HepG2 (cell line): ENCODE data around the gene NUTF2. TPM values are rescaled to one million over a fixed set of nuclear protein-coding genes. Genes with fewer than 3 reads are reported as not detected.
A peak's percentile ranks its signal among the peaks of the same experiment; 100 is the strongest.

Experiments
- CREM ChIP-seq, 2 experiments: sonication (generic) in 1 of 2; formaldehyde crosslinking in 1 of 2; IDR thresholded peaks; 2 replicates each; pipeline versions ENCODE4 v1.4.0 to v1.6.1; 2016 to 2020; ENCODE audit warnings: antibody characterized with exemption in 1 of 2, mild to moderate bottlenecking in 1 of 2, missing genetic modification reagents in 1 of 2
- E2F1 ChIP-seq: sonication (generic); formaldehyde crosslinking; IDR thresholded peaks from 2 replicates; pipeline ENCODE4 v1.5.0; 2020; ENCODE audit warnings: missing genetic modification reagents
- FOXA1 ChIP-seq, 2 experiments: fragments of 450-650 bp in 1 of 2; sonication (generic) in 1 of 2; formaldehyde crosslinking in 1 of 2; IDR thresholded peaks; 2 replicates each; pipeline versions ENCODE4 v1.4.0 to v1.6.1; 2016 to 2020; ENCODE audit warnings: missing genetic modification reagents in 1 of 2
- FOXA3 ChIP-seq: IDR thresholded peaks from 2 replicates; pipeline ENCODE4 v1.6.1; 2016; ENCODE audit warnings: missing genetic modification reagents, missing compliant biosample characterization
- HMGXB4 ChIP-seq, 2 experiments: sonication (generic) in 1 of 2; formaldehyde crosslinking in 1 of 2; IDR thresholded peaks; 2 replicates each; pipeline versions ENCODE4 v1.4.0 to v1.6.1; 2018 to 2020; ENCODE audit warnings: missing genetic modification reagents in 2 of 2, borderline replicate concordance in 1 of 2, low read depth in 1 of 2, mild to moderate bottlenecking in 1 of 2, missing biosample characterization in 1 of 2
- KDM5B ChIP-seq: sonication (generic); formaldehyde crosslinking; IDR thresholded peaks from 2 replicates; pipeline ENCODE4 v1.4.0; 2020; ENCODE audit warnings: missing genetic modification reagents, mild to moderate bottlenecking, borderline replicate concordance
- MTA1 ChIP-seq: sonication (generic); formaldehyde crosslinking; IDR thresholded peaks from 2 replicates; pipeline ENCODE4 v1.4.0; 2020; ENCODE audit warnings: missing genetic modification reagents, mild to moderate bottlenecking, borderline replicate concordance
- NCOR1 ChIP-seq: fragments of 200-600 bp; sonication (generic); IDR thresholded peaks from 2 replicates; pipeline ENCODE4 v1.7.0; 2017; ENCODE audit warnings: antibody characterized with exemption, low read length, borderline replicate concordance
- NKX3-1 ChIP-seq: sonication (generic); formaldehyde crosslinking; IDR thresholded peaks from 2 replicates; pipeline ENCODE4 v1.5.0; 2020; ENCODE audit warnings: missing genetic modification reagents
- NR2C2 ChIP-seq: sonication (generic); formaldehyde crosslinking; IDR thresholded peaks from 2 replicates; pipeline ENCODE4 v1.4.0; 2020; ENCODE audit warnings: missing genetic modification reagents, mild to moderate bottlenecking, moderate library complexity, borderline replicate concordance
- NR2F6 ChIP-seq, 2 experiments: IDR thresholded peaks; 2 replicates each; pipeline ENCODE4 v1.6.1; 2016; ENCODE audit warnings: antibody characterized with exemption in 1 of 2, mild to moderate bottlenecking in 1 of 2
- RELA ChIP-seq: sonication (generic); formaldehyde crosslinking; IDR thresholded peaks from 2 replicates; pipeline ENCODE4 v1.4.0; 2020; ENCODE audit warnings: missing genetic modification reagents
- SIX4 ChIP-seq: sonication (generic); formaldehyde crosslinking; IDR thresholded peaks from 2 replicates; pipeline ENCODE4 v1.4.0; 2020; ENCODE audit warnings: missing genetic modification reagents
- XRCC5 ChIP-seq: fragments of 200-400 bp; formaldehyde crosslinking; optimal IDR thresholded peaks from 2 replicates; pipeline ENCODE3; 2017; ENCODE audit warnings: mild to moderate bottlenecking, low read length
- ZBTB7A ChIP-seq: sonication (generic); formaldehyde crosslinking; IDR thresholded peaks from 2 replicates; pipeline ENCODE4 v1.8.0; 2022; ENCODE audit warnings: mild to moderate bottlenecking, missing genetic modification reagents
- ZFP91 ChIP-seq: sonication (generic); formaldehyde crosslinking; IDR thresholded peaks from 2 replicates; pipeline ENCODE4 v1.9.0; 2022; ENCODE audit warnings: missing genetic modification reagents, mild to moderate bottlenecking, borderline replicate concordance
- ZFY ChIP-seq: sonication (generic); formaldehyde crosslinking; IDR thresholded peaks from 2 replicates; pipeline ENCODE4 v1.4.0; 2020; ENCODE audit warnings: missing genetic modification reagents
- ZNF263 ChIP-seq: sonication (generic); formaldehyde crosslinking; IDR thresholded peaks from 2 replicates; pipeline ENCODE4 v1.4.0; 2020; ENCODE audit warnings: missing genetic modification reagents
- polyA plus RNA-seq, 8 experiments: library from polyadenylated mRNA; depleted of rRNA in 3 of 8; stranded (reverse) in 7 of 8; unstranded in 1 of 8; fragments of >200 nt; fragmentation: Illumina TruSeq in 4 of 8; extraction: Trizol in 4 of 8; gene quantifications; 2 replicates each; pipeline versions ENCODE4 v1.2.1 to v1.2.3, GENCODE V29; 2011 to 2016; ENCODE audit warnings: low read depth in 4 of 8, missing spikeins in 1 of 8, mixed read lengths in 1 of 8; ENCODE audit not compliant: insufficient read depth in 1 of 8
- total RNA-seq, 5 experiments: library from RNA; depleted of rRNA; stranded (reverse); fragments of >200 nt; fragmentation: Illumina TruSeq; extraction: Trizol; gene quantifications; 2 replicates each; pipeline ENCODE4 v1.2.3, GENCODE V29; 2016; ENCODE audit warnings: low read depth in 1 of 5
- TF ChIP-seq, protein P1 (sequence below): IDR thresholded peaks from 2 replicates; pipeline ENCODE4 v1.4.0; 2020; ENCODE audit warnings: mild to moderate bottlenecking, missing genetic modification reagents

The NUTF2 gene
- total and polyA plus RNA-seq, 2 of the 13 experiments (the other 11 are each of a cell fraction or from before 2014, with no cell fraction given) = 168 to 214 TPM

DNA sequence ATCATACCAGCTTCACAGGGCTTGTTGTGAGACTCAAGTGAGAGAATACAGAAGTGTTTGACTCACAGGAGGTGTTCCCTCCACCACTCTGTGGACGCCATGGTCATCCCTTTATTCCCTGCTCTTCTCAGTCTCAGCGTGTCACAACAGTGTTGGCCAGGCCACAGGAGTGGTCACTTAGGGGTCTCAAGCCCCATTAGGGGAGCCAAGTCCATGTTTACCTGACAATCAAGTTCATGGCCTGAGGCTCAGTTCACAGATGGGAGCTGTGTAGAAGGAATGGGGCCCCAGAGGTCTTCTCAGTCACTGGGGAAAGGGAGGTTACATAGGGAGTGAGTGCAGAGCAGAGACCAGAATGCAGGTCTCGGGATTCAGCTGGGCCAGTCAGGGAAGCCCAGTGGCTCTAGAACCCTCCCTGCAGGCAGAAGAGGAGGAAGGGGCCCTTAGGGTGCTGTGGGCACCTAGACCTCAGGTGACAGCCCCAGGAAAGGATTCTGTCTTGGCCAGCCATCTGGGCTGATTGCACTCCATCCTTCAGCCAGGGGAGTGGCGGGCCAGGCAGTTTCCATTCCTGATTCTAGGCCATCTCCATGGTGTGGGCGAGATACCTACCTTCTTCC, 10.3 kb downstream of the NUTF2 start (continued):
- TF ChIP-seq, protein P1, sequence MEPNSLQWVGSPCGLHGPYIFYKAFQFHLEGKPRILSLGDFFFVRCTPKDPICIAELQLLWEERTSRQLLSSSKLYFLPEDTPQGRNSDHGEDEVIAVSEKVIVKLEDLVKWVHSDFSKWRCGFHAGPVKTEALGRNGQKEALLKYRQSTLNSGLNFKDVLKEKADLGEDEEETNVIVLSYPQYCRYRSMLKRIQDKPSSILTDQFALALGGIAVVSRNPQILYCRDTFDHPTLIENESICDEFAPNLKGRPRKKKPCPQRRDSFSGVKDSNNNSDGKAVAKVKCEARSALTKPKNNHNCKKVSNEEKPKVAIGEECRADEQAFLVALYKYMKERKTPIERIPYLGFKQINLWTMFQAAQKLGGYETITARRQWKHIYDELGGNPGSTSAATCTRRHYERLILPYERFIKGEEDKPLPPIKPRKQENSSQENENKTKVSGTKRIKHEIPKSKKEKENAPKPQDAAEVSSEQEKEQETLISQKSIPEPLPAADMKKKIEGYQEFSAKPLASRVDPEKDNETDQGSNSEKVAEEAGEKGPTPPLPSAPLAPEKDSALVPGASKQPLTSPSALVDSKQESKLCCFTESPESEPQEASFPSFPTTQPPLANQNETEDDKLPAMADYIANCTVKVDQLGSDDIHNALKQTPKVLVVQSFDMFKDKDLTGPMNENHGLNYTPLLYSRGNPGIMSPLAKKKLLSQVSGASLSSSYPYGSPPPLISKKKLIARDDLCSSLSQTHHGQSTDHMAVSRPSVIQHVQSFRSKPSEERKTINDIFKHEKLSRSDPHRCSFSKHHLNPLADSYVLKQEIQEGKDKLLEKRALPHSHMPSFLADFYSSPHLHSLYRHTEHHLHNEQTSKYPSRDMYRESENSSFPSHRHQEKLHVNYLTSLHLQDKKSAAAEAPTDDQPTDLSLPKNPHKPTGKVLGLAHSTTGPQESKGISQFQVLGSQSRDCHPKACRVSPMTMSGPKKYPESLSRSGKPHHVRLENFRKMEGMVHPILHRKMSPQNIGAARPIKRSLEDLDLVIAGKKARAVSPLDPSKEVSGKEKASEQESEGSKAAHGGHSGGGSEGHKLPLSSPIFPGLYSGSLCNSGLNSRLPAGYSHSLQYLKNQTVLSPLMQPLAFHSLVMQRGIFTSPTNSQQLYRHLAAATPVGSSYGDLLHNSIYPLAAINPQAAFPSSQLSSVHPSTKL (CRISPR knock-in tag) = 0 out of 2 replicates have a peak, but pooled peaks have one; percentile 16
- TF ChIP-seq NR2F6 (IDR thresholded peaks at IDR 0.05) (peak; percentile 31; the same call in 1 of the 2 replicates), NR2F6 (CRISPR knock-in tag; IDR thresholded peaks at IDR 0.05) (no peak), CREM (IDR thresholded peaks at IDR 0.05) (peak; percentile 21; the same call in 1 of the 2 replicates), CREM (CRISPR knock-in tag; IDR thresholded peaks at IDR 0.05) (no peak), ZBTB7A (CRISPR knock-in tag) (0 out of 2 replicates have a peak, but pooled peaks have one; percentile 52), NR2C2 (0 out of 2 replicates have a peak, but pooled peaks have one; percentile 8), SIX4 (CRISPR knock-in tag) (no peak), E2F1 (CRISPR knock-in tag) (no peak), RELA (0 out of 2 replicates have a peak, but pooled peaks have one; percentile 66), FOXA1 (IDR thresholded peaks at IDR 0.05) (no peak), FOXA1 (CRISPR knock-in tag; IDR thresholded peaks at IDR 0.05) (peak; percentile 64), ZNF263 (CRISPR knock-in tag) (peak; percentile 76), XRCC5 (peak; percentile 18), MTA1 (0 out of 2 replicates have a peak, but pooled peaks have one; percentile 22), KDM5B (CRISPR knock-in tag) (no peak), FOXA3 (peak; percentile 47; the same call in 1 of the 2 replicates), ZFP91 (peak; percentile 36; the same call in 1 of the 2 replicates), ZFY (CRISPR knock-in tag) (0 out of 2 replicates have a peak, but pooled peaks have one; percentile 9), HMGXB4 (CRISPR knock-in tag; IDR thresholded peaks at IDR 0.05; ENCODE audit: borderline replicate concordance in 1 of 2, low read depth in 1 of 2) (0 out of 4 replicates have a peak, but pooled peaks of 1 of the 2 experiments have one; percentile 23), NCOR1 (peak; percentile 40), NKX3-1 (no peak)
